ENCODE data around the gene TMEM117. TPM values are rescaled to one million over a fixed set of nuclear protein-coding genes. Genes with fewer than 3 reads are reported as not detected.

Gene TMEM117
- total RNA-seq, 1 experiment from 2014 or later: 4.3 TPM

DNA sequence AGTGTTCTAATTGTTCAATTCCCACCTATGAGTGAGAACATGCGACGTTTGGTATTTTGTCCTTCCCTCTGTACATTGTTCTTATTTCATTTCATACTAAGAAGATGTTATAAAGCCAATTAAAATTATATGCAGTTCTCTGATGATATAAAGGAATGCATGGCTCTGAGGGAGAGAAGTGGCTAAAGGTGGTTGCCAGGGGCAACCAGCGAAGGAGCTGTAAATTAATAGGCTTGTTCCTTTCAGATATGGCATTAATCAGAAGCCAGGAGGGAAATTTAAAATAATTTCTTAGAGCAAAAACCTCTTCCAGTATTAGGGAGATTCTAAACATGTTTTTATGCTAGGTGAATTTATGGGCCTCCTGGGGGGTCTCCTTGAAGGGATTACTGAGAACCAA is 227.8 kb downstream of the TMEM117 start:
- Histone ChIP-seq H3K27me3 (no peaks in the 10 kb centered on the region), H3K36me3 (no peaks in the 10 kb centered on the region)

DNA sequence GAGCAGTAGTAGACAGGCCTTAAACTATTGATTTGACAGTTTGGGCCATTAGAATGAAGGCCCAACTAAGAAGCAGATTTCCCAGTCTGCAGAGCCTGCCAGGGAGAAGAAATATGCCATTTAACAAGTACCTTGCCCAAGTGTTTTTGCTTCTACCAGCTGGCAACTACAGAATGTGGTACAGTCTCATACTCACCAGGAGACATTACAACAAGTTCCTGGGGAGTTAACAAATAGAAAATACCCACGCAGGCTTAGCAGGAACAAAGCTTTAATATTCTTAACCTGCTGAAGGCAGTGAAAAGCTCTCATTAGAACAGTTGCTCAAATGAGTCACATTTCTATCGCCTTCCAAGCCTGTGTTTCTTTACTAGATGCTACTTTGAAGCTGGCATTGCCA is 241.0 kb downstream of the TMEM117 start:
- Histone ChIP-seq H3K9me3 (no peaks in the 10 kb centered on the region), H3K27me3 (no peaks in the 10 kb centered on the region), H3K36me3 (no peaks in the 10 kb centered on the region), H3K4me3 (no peak overlapping the region)
- DNase-seq: no peak

More for the DNA sequence above, 227.8 kb downstream of the TMEM117 start:
- no peak overlapping the region for H3K4me3 ChIP-seq
- no peaks in the 10 kb centered on the region for H3K9me3 ChIP-seq
- no peak for DNase-seq

DNA sequence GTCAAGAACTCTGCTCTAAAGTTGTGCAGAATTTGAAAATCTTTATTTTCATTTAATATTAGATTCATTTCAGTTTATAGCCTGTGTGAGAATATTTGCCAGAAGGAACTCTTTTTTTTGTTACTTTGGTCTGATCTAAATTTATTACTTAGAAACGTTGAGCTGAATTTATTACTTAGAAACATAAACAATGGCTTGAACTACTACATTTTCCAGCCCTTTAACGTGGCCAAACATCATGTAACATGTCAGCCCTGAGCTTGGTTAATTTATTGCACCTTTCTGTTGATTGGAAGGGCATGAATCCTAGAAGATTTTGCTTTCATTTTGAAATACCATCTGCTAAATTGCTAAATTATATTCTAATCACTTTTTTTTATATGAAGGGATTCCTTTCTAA is 241.4 kb downstream of the TMEM117 start:
- no peak for DNase-seq
- H3K9me3 ChIP-seq: no peaks in the 10 kb centered on the region
- no peaks in the 10 kb centered on the region for H3K27me3 ChIP-seq

DNA sequence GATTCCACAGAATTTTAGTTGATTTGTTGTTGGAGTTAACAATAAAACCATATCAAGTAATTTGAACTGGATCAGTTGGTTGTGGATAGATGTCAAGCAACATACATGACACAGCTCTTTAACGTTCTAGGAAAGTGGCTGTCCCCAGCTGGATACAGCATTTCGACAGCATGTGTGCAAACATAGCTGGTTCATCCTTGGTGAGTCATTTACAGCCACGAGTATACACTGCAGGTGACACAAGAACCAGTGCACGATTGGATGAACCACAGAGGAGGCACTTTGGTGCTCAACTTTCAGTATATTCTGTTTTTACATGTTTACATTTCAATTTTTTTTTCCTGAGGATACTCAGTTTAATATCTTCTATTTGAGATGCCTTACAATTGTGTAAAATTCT is 242.4 kb downstream of the TMEM117 start:
- H3K36me3 ChIP-seq: no peaks in the 10 kb centered on the region
- DNase-seq: no peak
- no peaks in the 10 kb centered on the region for H3K9me3 ChIP-seq
- H3K4me3 ChIP-seq: no peak overlapping the region
- no peaks in the 10 kb centered on the region for H3K27me3 ChIP-seq

More for the DNA sequence above, 241.4 kb downstream of the TMEM117 start:
- H3K4me3 ChIP-seq: no peak overlapping the region
- no peaks in the 10 kb centered on the region for H3K36me3 ChIP-seq

DNA sequence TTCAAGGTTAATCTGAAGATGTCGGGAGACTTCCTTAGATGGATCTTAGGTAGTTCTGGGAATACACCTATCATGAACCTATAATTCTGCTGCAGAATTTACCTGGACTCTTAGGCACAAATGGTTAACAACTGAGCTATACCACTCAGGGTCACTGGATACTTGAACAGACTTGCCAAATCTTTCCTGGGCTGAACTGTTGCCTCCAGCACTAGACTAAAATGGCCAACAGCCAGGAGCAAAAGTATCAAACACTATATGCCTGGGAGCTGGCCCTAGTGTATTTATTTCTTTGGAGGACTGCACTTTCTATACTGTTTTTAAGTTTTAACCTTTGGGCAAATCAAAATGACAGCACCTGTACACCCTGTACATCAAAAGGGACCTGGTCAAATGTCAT is 252.8 kb downstream of the TMEM117 start:
- Histone ChIP-seq H3K27me3 (no peaks in the 10 kb centered on the region), H3K36me3 (no peaks in the 10 kb centered on the region), H3K9me3 (no peaks in the 10 kb centered on the region), H3K4me3 (no peak overlapping the region)
- no peak for DNase-seq

DNA sequence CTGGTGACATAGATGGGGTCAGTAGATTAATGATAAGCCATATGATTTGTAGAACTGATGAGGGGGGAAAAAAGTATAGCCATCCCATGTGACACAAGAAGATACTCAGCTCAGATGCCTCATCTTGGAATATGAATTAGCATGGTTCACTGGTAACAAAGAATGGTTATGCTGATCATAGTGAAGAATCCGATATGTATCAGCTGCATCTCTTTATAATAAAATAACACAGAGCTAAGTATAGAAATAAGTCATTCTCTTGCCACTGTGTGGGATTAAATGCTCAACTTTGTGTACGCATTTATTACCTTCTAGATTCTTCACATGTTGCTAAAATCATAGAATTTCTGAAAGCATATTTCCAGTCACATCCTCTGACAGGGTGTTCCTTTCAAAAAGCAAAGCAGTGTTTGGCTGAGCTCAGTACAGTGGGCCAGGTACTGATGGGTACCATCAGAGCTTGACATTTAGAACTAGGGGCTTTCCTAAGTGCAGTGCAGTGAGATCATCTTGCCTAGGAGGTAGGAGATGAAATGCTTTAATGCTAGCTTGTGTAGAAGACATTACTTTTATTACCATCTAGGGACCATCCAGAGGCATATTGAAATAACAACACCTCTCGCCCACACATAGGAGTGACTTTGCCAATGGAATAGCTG is 256.2 kb downstream of the TMEM117 start:
- H3K9me3 ChIP-seq: no peaks in the 10 kb centered on the region
- H3K27me3 ChIP-seq: no peaks in the 10 kb centered on the region

DNA sequence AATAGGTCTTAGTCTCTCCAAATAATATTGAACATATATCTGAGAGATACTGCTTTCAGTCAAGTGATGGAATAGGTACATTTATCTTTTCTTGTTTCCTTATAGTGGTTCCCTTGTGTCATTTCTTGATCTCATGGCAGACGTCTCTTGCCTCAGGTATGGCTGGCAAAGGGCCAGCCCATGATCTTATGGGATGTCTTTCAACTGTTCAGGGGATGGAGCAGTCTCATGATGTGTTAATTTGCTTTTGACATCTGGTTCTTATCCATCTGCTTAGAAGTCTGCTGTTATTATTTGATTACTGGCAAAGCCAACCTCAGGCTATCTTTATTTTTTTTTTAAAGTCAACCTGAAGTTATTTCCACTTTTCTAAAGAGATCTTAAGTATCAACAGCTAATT is 262.9 kb downstream of the TMEM117 start:
- DNase-seq: no peak
- Histone ChIP-seq H3K4me3 (no peak overlapping the region), H3K9me3 (no peaks in the 10 kb centered on the region), H3K36me3 (no peaks in the 10 kb centered on the region), H3K27me3 (no peaks in the 10 kb centered on the region)

More for the DNA sequence above, 256.2 kb downstream of the TMEM117 start:
- H3K4me3 ChIP-seq: no peak overlapping the region
- DNase-seq: no peak
- H3K36me3 ChIP-seq: no peaks in the 10 kb centered on the region

DNA sequence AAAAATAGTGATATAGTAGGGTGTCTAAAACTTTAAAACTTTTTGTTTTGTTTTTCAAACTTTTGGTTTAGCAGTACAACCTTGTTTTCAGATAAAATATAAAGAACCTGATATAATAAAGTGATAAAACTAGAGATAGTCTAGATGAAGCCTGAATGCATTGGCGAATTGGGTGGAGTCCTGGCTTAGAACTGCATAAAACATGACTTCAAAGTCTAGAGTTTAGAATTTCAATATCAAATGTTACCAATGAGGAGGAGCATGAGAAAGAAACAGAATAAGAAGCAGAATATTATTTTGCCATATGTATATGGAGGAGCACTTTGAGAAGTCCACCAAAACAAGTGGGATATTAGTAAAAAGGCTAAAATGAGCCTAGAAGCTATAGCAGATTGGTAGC is 263.6 kb downstream of the TMEM117 start:
- no peak for DNase-seq
- Histone ChIP-seq H3K36me3 (no peaks in the 10 kb centered on the region), H3K4me3 (no peak overlapping the region), H3K9me3 (no peaks in the 10 kb centered on the region), H3K27me3 (no peaks in the 10 kb centered on the region)

DNA sequence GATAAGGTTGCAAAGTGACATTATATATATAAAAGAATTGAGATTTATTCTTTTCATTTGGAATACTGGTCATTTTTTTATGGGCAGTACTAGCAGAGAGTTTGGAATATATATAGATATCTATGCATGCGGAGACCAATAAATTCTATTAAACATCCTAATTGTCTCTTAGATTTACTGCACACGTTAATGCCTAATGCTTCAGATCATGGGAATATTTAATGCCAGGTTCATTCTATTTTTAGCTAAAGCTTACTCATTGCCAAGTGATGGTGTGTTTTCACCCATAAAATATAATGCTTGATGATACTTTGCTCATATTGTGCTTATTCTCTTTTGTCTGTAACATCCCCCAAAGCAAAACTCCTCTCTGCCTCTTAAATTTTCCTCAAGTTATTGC is 264.4 kb downstream of the TMEM117 start:
- DNase-seq: no peak
- H3K36me3 ChIP-seq: no peaks in the 10 kb centered on the region
- H3K4me3 ChIP-seq: no peak overlapping the region
- no peaks in the 10 kb centered on the region for H3K27me3 ChIP-seq
- no peaks in the 10 kb centered on the region for H3K9me3 ChIP-seq

DNA sequence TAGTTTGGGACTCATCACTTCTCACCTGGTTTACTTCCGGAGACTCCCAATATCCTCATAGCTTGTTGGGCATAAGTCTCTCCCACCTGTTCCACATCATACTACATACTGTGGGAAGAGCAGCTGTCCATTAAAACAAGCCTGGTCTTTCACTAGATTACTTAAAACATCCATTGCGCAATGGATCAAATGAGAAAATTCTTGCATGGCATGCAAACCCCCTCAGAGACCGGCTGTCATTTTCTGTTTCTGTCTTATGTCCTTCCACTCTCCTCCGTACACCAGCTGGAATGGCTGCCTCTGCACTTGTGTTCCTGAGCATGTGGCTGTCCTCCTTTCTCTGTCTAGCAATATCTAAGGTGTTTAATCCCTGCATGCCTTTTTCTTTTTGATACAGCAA is 265.6 kb downstream of the TMEM117 start:
- H3K9me3 ChIP-seq: no peaks in the 10 kb centered on the region
- no peaks in the 10 kb centered on the region for H3K36me3 ChIP-seq
- H3K27me3 ChIP-seq: no peaks in the 10 kb centered on the region
- no peak for DNase-seq
- H3K4me3 ChIP-seq: no peak overlapping the region

DNA sequence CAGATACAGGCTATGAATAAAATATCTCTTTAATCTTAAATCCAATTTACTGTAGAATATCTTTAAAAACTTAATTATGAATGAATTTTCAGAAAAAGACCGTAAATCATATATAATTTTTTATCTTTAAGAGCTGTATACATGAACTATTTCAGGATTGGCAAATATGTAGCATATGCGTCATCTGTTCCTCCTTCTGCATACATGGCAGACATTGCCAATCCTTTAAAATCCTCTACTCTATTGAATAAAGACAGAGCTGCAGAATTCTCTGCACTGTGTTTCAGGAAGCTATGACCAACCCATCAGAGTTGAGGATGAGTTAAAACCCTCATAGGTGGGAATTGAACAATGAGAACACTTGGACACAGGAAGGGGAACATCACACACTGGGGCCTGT is 279.0 kb downstream of the TMEM117 start:
- H3K27me3 ChIP-seq: no peaks in the 10 kb centered on the region
- no peaks in the 10 kb centered on the region for H3K36me3 ChIP-seq
- no peak for DNase-seq
- no peaks in the 10 kb centered on the region for H3K9me3 ChIP-seq
- no peak overlapping the region for H3K4me3 ChIP-seq

DNA sequence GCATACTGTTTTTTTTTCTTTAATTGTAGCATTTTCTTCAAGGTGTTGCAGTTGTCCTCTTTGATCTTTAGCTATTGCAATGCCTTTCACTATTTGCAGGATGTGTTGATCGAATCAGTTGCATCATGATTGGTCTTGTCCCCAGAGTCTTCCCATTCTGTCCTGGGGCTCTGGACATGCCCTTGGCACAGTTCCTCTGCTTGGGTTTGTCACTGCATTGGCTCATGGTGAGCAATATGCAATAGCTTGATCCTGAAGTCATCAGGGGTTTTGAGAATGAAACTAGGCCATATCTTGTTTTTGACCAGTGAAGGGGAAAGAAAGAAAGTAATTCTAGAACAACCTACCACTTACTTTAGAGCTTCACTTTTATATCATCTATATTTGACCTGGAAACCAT is 281.5 kb downstream of the TMEM117 start:
- Histone ChIP-seq H3K4me3 (no peak overlapping the region), H3K27me3 (no peaks in the 10 kb centered on the region), H3K9me3 (no peaks in the 10 kb centered on the region), H3K36me3 (no peaks in the 10 kb centered on the region)
- DNase-seq: no peak

DNA sequence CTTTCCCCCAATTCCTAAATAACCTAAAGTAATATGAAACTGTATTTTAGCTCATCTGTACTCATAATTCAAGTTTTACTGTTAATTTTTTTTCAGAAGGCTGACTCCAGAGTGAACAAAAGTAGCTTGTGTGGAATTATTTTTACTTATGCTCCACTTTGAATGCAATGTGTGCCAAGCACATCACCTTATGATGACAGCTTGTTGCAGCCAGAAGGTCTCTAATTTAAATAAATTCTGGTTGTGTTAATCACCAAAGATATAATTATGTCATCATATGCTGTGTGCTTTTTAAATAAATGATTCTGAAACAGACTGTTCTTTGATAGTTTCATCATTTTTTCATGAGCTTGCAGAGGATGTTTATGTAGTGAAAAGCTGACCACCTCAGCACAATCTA is 283.1 kb downstream of the TMEM117 start:
- H3K9me3 ChIP-seq: no peaks in the 10 kb centered on the region
- H3K27me3 ChIP-seq: no peaks in the 10 kb centered on the region
- H3K36me3 ChIP-seq: no peaks in the 10 kb centered on the region
- no peak overlapping the region for H3K4me3 ChIP-seq
- no peak for DNase-seq

DNA sequence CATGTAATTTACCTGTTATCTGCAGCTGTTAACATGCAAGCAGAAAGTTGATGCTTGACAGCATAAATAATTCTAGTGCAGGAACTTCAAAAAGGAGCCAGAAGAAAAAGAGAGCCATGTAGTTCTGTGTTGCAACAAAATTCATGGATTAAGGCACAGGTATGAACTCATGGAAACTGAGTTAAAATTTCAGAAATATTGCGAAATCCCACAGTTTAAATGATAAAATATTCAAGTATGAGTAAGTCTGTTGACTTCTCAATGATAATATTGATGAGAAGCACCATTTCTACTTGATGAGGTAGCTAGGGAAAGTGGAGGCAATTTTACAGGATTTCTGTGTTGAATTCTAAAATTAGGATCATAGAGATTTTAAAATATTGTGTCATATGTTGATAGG is 290.9 kb downstream of the TMEM117 start:
- H3K27me3 ChIP-seq: no peaks in the 10 kb centered on the region
- no peaks in the 10 kb centered on the region for H3K9me3 ChIP-seq
- DNase-seq: no peak
- no peaks in the 10 kb centered on the region for H3K36me3 ChIP-seq
- no peak overlapping the region for H3K4me3 ChIP-seq

DNA sequence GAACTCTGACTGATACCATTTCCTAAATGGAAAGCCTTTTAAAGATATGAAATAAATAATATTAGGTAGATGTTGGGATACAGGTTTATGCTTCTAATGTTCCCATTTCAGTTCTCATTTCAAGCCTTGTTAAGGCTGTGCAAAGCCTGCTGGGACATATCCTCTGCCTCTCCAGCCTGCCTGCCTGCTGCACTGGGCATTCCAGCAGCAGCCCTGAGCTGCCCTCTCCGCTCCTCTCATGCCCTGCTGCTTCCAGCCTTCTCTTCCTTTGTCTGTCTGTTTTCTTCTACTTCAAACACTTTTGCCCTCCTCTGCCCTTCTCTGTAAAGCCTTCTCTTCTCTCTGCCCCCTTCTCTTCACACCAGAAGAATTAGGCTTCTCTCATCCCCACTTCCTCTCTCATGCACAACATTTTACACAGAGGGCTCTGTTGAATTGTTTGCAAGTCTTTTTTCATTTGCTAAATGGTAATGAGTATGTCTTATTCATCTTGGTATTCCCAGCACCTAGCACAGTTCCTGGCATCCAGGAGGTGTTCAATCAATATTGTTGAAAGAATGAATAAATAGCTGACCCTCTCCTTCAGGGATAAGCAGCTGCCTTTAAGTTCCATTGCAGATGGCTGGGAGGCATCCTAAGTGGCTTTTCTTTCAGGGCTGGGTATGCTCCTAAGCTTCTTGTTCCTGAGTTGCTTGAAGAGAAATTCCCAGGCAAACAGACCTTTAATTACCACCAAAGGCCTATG is 292.3 kb downstream of the TMEM117 start:
- Histone ChIP-seq H3K36me3 (no peaks in the 10 kb centered on the region), H3K4me3 (no peak overlapping the region), H3K27me3 (no peaks in the 10 kb centered on the region), H3K9me3 (no peaks in the 10 kb centered on the region)
- no peak for DNase-seq

DNA sequence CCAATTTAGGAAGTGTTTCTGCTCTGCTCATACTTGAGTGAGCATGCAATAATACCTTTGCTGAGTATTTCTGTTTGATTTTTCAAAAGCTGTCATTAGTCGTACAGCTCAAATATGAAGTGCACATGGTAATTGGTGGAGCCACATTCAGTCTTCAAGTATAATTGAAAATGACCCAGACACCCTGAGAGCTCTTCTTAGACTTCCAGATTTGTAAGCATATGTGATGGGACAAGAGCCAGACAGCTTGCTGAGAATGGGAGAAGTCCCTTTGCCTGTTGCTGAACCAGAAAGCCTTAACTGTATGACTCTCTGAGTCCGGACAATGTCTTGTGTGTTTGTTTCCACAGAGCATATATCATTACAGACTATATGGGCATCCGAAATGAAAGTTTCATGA is 307.3 kb downstream of the TMEM117 start:
- H3K36me3 ChIP-seq: no peaks in the 10 kb centered on the region
- DNase-seq: no peak
- H3K4me3 ChIP-seq: no peak overlapping the region
- no peaks in the 10 kb centered on the region for H3K9me3 ChIP-seq
- no peaks in the 10 kb centered on the region for H3K27me3 ChIP-seq

DNA sequence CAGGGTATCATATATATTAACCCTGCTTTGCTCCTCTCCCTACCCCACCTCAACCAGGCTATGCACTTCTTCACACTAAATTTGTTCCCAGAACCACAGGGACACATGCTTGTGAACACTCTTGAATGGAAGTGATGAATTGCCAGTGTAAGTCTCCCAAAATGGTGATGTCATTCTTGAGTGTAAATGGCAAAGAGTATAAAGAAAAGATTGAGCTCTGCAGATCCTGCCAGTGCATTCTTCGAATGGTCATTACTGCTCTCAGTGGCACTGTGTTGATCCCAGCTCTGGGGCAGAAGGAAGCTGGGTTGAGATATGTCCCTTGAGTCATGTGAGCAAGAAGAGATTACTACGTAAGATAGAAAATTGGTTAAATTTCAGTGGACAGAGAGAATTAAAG is 313.1 kb downstream of the TMEM117 start:
- Histone ChIP-seq H3K36me3 (no peaks in the 10 kb centered on the region), H3K27me3 (no peaks in the 10 kb centered on the region; the same call in 1 of the 2 replicates), H3K4me3 (no peak overlapping the region), H3K9me3 (no peaks in the 10 kb centered on the region)
- DNase-seq: no peak

DNA sequence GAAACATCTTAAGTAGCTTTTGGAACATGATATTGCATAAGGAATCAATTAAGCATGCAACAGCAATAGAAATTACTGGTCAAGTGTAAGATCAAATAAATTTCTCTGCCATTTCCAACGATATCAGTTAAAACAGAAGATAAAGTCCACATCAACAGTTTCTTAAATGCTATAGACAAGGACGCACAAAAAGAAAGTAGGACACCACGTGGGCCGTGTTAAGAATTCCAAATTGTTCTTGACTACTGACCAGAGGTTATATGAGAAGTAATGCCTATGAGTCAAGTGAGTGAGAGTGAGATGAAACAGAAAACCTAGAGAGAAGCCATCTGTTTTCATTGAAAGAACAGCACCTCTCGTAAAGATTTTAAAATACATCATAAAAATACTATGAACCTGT is 318.2 kb downstream of the TMEM117 start:
- H3K9me3 ChIP-seq: no peaks in the 10 kb centered on the region
- peak overlapping the region; percentile 29 for H3K4me3 ChIP-seq
- DNase-seq: no peak
- no peaks in the 10 kb centered on the region; the same call in 1 of the 2 replicates for H3K27me3 ChIP-seq
- H3K36me3 ChIP-seq: no peaks in the 10 kb centered on the region

Measured in MG63 (cell line).